SK-N-SH treated with all-trans-retinoic acid at 6 μM for 48 hours (cell line): Measurements from ENCODE around the gene GRK3.

Experiments used
- ARNTL ChIP-seq: fragments of 450-650 bp; formaldehyde crosslinking; IDR thresholded peaks from 2 replicates; pipeline ENCODE4 v1.5.0; 2020; ENCODE audit warnings: low read depth, mild to moderate bottlenecking, moderate library complexity, borderline replicate concordance
- RARB ChIP-seq: fragments of 250-450 bp; sonication (Bioruptor Pico); IDR thresholded peaks from 2 replicates; pipeline ENCODE4 v1.8.0; 2021; ENCODE audit warnings: mild to moderate bottlenecking, moderate library complexity
- TCF4 ChIP-seq: fragments of 250-450 bp; sonication (Bioruptor Pico); IDR thresholded peaks from 2 replicates; pipeline ENCODE4 v1.8.0; 2021; ENCODE audit warnings: mild to moderate bottlenecking, moderate library complexity, borderline replicate concordance
- ZC3H10 ChIP-seq: fragments of 250-450 bp; sonication (Bioruptor Pico); IDR thresholded peaks from 2 replicates; pipeline ENCODE4 v1.5.1; 2021; ENCODE audit warnings: mild to moderate bottlenecking, moderate library complexity
- ZNF70 ChIP-seq: fragments of 450-650 bp; formaldehyde crosslinking; IDR thresholded peaks from 2 replicates; pipeline ENCODE4 v1.5.0; 2020; ENCODE audit warnings: mild to moderate bottlenecking, moderate library complexity

GRCh38 chr22:25777411-25777810 lies 212.9 kb downstream of the GRK3 start:
- no peak for TF ChIP-seq ARNTL (CRISPR knock-in tag)
- no peak for TF ChIP-seq TCF4 (CRISPR knock-in tag)
- TF ChIP-seq RARB, result no peak
- no peak for TF ChIP-seq ZNF70 (CRISPR knock-in tag)
- TF ChIP-seq ZC3H10, result no peak
